Calu3 (cell line): ENCODE results near the gene JAG1. TPM values are rescaled to one million over a fixed set of nuclear protein-coding genes. Genes with fewer than 3 reads are reported as not detected.

Experiments
- BruUV-seq: library from RNA; stranded (reverse); fragments of 400-500 nt; replicated peaks from 2 replicates; lab custom pipeline; 2021; lab: Mats Ljungman, UMichigan
- CTCF ChIA-PET: fragments of 300-600 bp; sonication (Branson Sonifier 250); formaldehyde crosslinking; loops from one replicate; lab custom pipeline; 2022; ENCODE audit warnings: antibody characterized with exemption; lab: Charles Lee
- DNase-seq: peaks from one replicate; pipeline ENCODE4 v3.0.0; 2022
- H3K27ac Mint-ChIP-seq: one replicate; pipeline ENCODE4 v1.8.0; 2022; ENCODE audit warnings: mixed read lengths; ENCODE audit not compliant: unreplicated experiment
- H3K27me3 Mint-ChIP-seq: one replicate; pipeline ENCODE4 v1.8.0; 2022; ENCODE audit warnings: mixed read lengths; ENCODE audit not compliant: unreplicated experiment
- H3K36me3 Mint-ChIP-seq: one replicate; pipeline ENCODE4 v1.8.0; 2022; ENCODE audit warnings: mild to moderate bottlenecking, moderate library complexity, mixed read lengths; ENCODE audit not compliant: insufficient read depth, unreplicated experiment
- H3K4me1 Mint-ChIP-seq: one replicate; pipeline ENCODE4 v1.8.0; 2022; ENCODE audit warnings: mild to moderate bottlenecking, low read depth, mixed read lengths; ENCODE audit not compliant: unreplicated experiment
- H3K4me3 Mint-ChIP-seq: one replicate; pipeline ENCODE4 v1.8.0; 2022; ENCODE audit warnings: mild to moderate bottlenecking, low read depth, moderate library complexity, mixed read lengths; ENCODE audit not compliant: unreplicated experiment
- H3K9me3 Mint-ChIP-seq: one replicate; pipeline ENCODE4 v1.8.0; 2022; ENCODE audit warnings: low read depth, mixed read lengths; ENCODE audit not compliant: unreplicated experiment
- CTCF ChIP-seq: fragments of 200-600 bp; IDR thresholded peaks from one replicate; pipeline ENCODE4 v1.8.0; 2022; ENCODE audit warnings: antibody characterized with exemption; ENCODE audit not compliant: unreplicated experiment
- intact Hi-C: fragments of 100-400 bp; cut with micrococcal nuclease; formaldehyde crosslinking; loops from one replicate; pipeline ENCODE4 v1.10.0; 2022; ENCODE audit not compliant: unreplicated experiment
- total RNA-seq: library from RNA; stranded (reverse); gene quantifications from 2 replicates; pipeline ENCODE4 v1.2.3, GENCODE V29; 2022

Gene JAG1
- total RNA-seq, 1 experiment from 2014 or later = 245 TPM

GRCh38 chr20:10674684-10675449 is 1.1 kb upstream of the JAG1 start:
- TSS peak; percentile 77 for BruUV-seq

GRCh38 chr20:10673176-10673841 is 490 bp downstream of the JAG1 start:
- no peak for DNase-seq
- intact Hi-C loops = loop anchor here (5.0 to 10.0 kb wide), 3 partner anchors 279 to 871 kb away; no protein-coding TSS in a partner anchor
- TF ChIP-seq CTCF = no peak
- Mint-ChIP-seq H3K9me3 (no peaks in the 10 kb centered on the region), H3K27me3 (no peaks in the 10 kb centered on the region), H3K27ac (peak overlapping the region; percentile 93), H3K4me3 (peak overlapping the region; percentile 82), H3K4me1 (peaks cover 10% of the 10 kb centered on the region), H3K36me3 (peaks cover 73% of the 10 kb centered on the region)
- CTCF ChIA-PET = interaction anchor here (0.7 to 2.1 kb wide), 5 partner anchors 27 to 632 kb away, joined by 3 to 16 read pairs (median 3); no protein-coding TSS in a partner anchor
- TSS peak; percentile 67 for BruUV-seq

More at GRCh38 chr20:10674684-10675449, 1.1 kb upstream of the JAG1 start:
- no peaks in the 10 kb centered on the region for H3K9me3 Mint-ChIP-seq
- peak overlapping the region; percentile 72 for H3K27ac Mint-ChIP-seq
- intact Hi-C loops = loop anchor here (2.0 to 10.0 kb wide), 5 partner anchors 186 to 870 kb away; no protein-coding TSS in a partner anchor
- H3K36me3 Mint-ChIP-seq = peaks cover 63% of the 10 kb centered on the region
- DNase-seq = peak; percentile 85
- peak; percentile 86 for TF ChIP-seq CTCF
- CTCF ChIA-PET = interaction anchor here (1.1 to 2.1 kb wide), 5 partner anchors 25 to 592 kb away, joined by 3 to 16 read pairs (median 3); no protein-coding TSS in a partner anchor
- H3K4me1 Mint-ChIP-seq = peaks cover 19% of the 10 kb centered on the region
- H3K27me3 Mint-ChIP-seq = no peaks in the 10 kb centered on the region
- peak overlapping the region; percentile 82 for H3K4me3 Mint-ChIP-seq

- H3K36me3 Mint-ChIP-seq = peaks cover 79% of the 10 kb centered on the region
- no peaks in the 10 kb centered on the region for H3K9me3 Mint-ChIP-seq
- peak overlapping the region; percentile 92 for H3K27ac Mint-ChIP-seq
- DNase-seq = no peak
- no TSS peak for BruUV-seq
- peaks cover 4% of the 10 kb centered on the region for H3K4me1 Mint-ChIP-seq
- TF ChIP-seq CTCF = no peak
- intact Hi-C loops = loop anchor here (5.0 to 10.0 kb wide), 3 partner anchors 280 to 872 kb away; no protein-coding TSS in a partner anchor
- peak overlapping the region; percentile 82 for H3K4me3 Mint-ChIP-seq
- CTCF ChIA-PET = interaction anchor here (0.7 kb wide), 1 partner anchor 247 kb away, joined by 7 read pairs; no protein-coding TSS in a partner anchor
- H3K27me3 Mint-ChIP-seq = no peaks in the 10 kb centered on the region
Observed at GRCh38 chr20:10672624-10673127, 1.1 kb downstream of the JAG1 start.
